GM21717 (cell line): ENCODE results near the gene PSG1.
"Not testable (repeated sequence)": the region's sequence is repeated elsewhere in the genome, so short reads cannot be mapped to it uniquely, and the experiment has no call there.

Experiments
- ATAC-seq: cut with Tn5 transposase; IDR thresholded peaks from one replicate; pipeline ENCODE4 v1.9.1; 2021; ENCODE audit warnings: mild to moderate bottlenecking, moderate library complexity; ENCODE audit not compliant: unreplicated experiment

PSG1 gene

GRCh38 chr19:42879613-42880012 is at the start of gene PSG1:
PSG1 (minus strand) TSS chr19:42879713; CDS start chr19:42879581, 132 bp downstream.
- no peak for ATAC-seq

GRCh38 chr19:42928896-42929295 is 49.4 kb upstream of the PSG1 start:
- ATAC-seq, result no peak

GRCh38 chr19:42926781-42927180 is 47.3 kb upstream of the PSG1 start:
- no peak for ATAC-seq

- not testable (repeated sequence) for ATAC-seq
Measured at GRCh38 chr19:42923106-42923505, 43.6 kb upstream of the PSG1 start.

GRCh38 chr19:42920971-42921370 is 41.5 kb upstream of the PSG1 start:
- ATAC-seq, result not testable (repeated sequence)

- no peak for ATAC-seq
Measured at GRCh38 chr19:42919757-42920079, 40.2 kb upstream of the PSG1 start.

- not testable (repeated sequence) for ATAC-seq
Measured at GRCh38 chr19:42919070-42919756, 39.7 kb upstream of the PSG1 start.

GRCh38 chr19:42918377-42919069 is 39.0 kb upstream of the PSG1 start:
- not testable (repeated sequence) for ATAC-seq

GRCh38 chr19:42917634-42918033 is 38.1 kb upstream of the PSG1 start, which contains the start of gene PSG6:
PSG6 (minus strand) TSS chr19:42917894; CDS start chr19:42917792, 102 bp downstream.
- not testable (repeated sequence) for ATAC-seq

- ATAC-seq, result not testable (repeated sequence)
Measured at GRCh38 chr19:42916931-42917330, 37.4 kb upstream of the PSG1 start.

GRCh38 chr19:42913516-42913915 is 34.0 kb upstream of the PSG1 start:
- ATAC-seq, result not testable (repeated sequence)

- ATAC-seq, result not testable (repeated sequence)
Measured at GRCh38 chr19:42912941-42913340, 33.4 kb upstream of the PSG1 start.

- not testable (repeated sequence) for ATAC-seq
Measured at GRCh38 chr19:42911731-42912130, 32.2 kb upstream of the PSG1 start.

- not testable (repeated sequence) for ATAC-seq
Measured at GRCh38 chr19:42906162-42906561, 26.6 kb upstream of the PSG1 start.

- ATAC-seq, result not testable (repeated sequence)
Measured at GRCh38 chr19:42900561-42900960, 21.0 kb upstream of the PSG1 start.

- not testable (repeated sequence) for ATAC-seq
Measured at GRCh38 chr19:42899674-42900073, 20.2 kb upstream of the PSG1 start.

GRCh38 chr19:42899110-42899509 is 19.6 kb upstream of the PSG1 start:
- ATAC-seq, result not testable (repeated sequence)

- ATAC-seq, result not testable (repeated sequence)
Measured at GRCh38 chr19:42898656-42899055, 19.1 kb upstream of the PSG1 start.

- ATAC-seq, result not testable (repeated sequence)
Measured at GRCh38 chr19:42897729-42898128, 18.2 kb upstream of the PSG1 start.

GRCh38 chr19:42890446-42890845 is 10.9 kb upstream of the PSG1 start:
- ATAC-seq, result not testable (repeated sequence)

- not testable (repeated sequence) for ATAC-seq
Measured at GRCh38 chr19:42887876-42888445, 8.4 kb upstream of the PSG1 start.

GRCh38 chr19:42882730-42883129 is 3.2 kb upstream of the PSG1 start:
- not testable (repeated sequence) for ATAC-seq
